Liver (tissue), 3 donors: Measurements from ENCODE around the gene TBC1D4.

Source experiments
- FOXA2 ChIP-seq: IDR thresholded peaks from 2 replicates; pipeline ENCODE4 v1.6.1; 2016; ENCODE audit warnings: antibody characterized with exemption
- GABPA ChIP-seq, 2 donors: IDR thresholded peaks in 1 of 2; conservative IDR thresholded peaks in 1 of 2; 2 replicates each; pipeline ENCODE4 v1.6.1; 2016; ENCODE audit warnings: antibody characterized with exemption in 2 of 2, mild to moderate bottlenecking in 1 of 2, moderate library complexity in 1 of 2
- MAX ChIP-seq: IDR thresholded peaks from 2 replicates; pipeline ENCODE4 v1.6.1; 2016; ENCODE audit warnings: antibody characterized with exemption
- SP1 ChIP-seq: IDR thresholded peaks from 2 replicates; pipeline ENCODE4 v1.6.1; 2018; ENCODE audit warnings: antibody characterized with exemption, mild to moderate bottlenecking
- TF ChIP-seq, protein P1 (sequence below): fragments of 150-350 bp; IDR thresholded peaks from 2 replicates; pipeline ENCODE4 v1.5.1; 2017; ENCODE audit warnings: improper control_type of control experiment, low read depth, low read length; ENCODE audit not compliant: missing input control
- donor health status: healthy.
- donor health status: healthy.

DNA sequence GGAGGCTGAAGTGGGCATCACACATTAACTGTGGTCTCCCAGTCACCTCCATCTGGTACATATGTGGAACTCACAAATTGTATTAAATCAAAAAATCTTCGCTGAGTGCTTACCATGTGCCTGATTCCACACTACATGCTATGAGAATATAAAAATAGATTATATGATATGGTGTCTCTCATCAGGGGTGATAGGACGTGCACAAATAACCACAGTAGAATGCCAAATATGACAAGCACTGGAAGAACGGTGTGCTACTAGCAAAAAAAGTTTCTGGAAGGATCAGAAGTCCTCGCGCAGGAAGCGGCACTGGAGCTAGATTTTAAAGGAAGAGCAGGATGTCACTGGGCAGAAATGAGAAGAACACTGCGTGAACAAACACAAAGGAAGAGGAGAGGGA is 62.3 kb downstream of the TBC1D4 start:
- TF ChIP-seq, protein P1, sequence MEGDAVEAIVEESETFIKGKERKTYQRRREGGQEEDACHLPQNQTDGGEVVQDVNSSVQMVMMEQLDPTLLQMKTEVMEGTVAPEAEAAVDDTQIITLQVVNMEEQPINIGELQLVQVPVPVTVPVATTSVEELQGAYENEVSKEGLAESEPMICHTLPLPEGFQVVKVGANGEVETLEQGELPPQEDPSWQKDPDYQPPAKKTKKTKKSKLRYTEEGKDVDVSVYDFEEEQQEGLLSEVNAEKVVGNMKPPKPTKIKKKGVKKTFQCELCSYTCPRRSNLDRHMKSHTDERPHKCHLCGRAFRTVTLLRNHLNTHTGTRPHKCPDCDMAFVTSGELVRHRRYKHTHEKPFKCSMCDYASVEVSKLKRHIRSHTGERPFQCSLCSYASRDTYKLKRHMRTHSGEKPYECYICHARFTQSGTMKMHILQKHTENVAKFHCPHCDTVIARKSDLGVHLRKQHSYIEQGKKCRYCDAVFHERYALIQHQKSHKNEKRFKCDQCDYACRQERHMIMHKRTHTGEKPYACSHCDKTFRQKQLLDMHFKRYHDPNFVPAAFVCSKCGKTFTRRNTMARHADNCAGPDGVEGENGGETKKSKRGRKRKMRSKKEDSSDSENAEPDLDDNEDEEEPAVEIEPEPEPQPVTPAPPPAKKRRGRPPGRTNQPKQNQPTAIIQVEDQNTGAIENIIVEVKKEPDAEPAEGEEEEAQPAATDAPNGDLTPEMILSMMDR = no peak
- TF ChIP-seq MAX (no peak), GABPA (IDR thresholded peaks at IDR 0.05 in 1 of 2, conservative IDR thresholded peaks at IDR 0.05 in 1 of 2) (no peak), SP1 (no peak), FOXA2 (no peak)
